ENCODE data around the gene FHOD3.

The FHOD3 gene

GRCh38 chr18:36665952-36666351 lies 368.4 kb downstream of the FHOD3 start:
- Histone ChIP-seq H3K79me1 (ENCODE audit: low read length) (no peaks in the 10 kb centered on the region), H3K4me2 (ENCODE audit: low read length) (no peak overlapping the region), H4K5ac (ENCODE audit: low read length) (no peak overlapping the region), H3K4me3 (ENCODE audit: low read length) (no peak overlapping the region), H3K4ac (ENCODE audit: low read depth, low read length) (no peak overlapping the region), H3K23ac (ENCODE audit: low read length) (no peak overlapping the region), H2BK15ac (replicated peaks; ENCODE audit: low read depth) (no peak overlapping the region), H3K27me3 (ENCODE audit: insufficient read depth, low read length, poor library complexity) (no peaks in the 10 kb centered on the region), H3K27ac (ENCODE audit: low read depth, low read length) (no peak overlapping the region), H2AK5ac (ENCODE audit: low read length) (no peak overlapping the region), H2BK5ac (ENCODE audit: low read length) (no peak overlapping the region), H3K36me3 (ENCODE audit: control insufficient read depth, insufficient read depth, low read length) (no peaks in the 10 kb centered on the region), H3K56ac (ENCODE audit: low read length) (no peak overlapping the region), H3K4me1 (ENCODE audit: control insufficient read depth, low read depth, low read length) (no peaks in the 10 kb centered on the region), H3K9ac (ENCODE audit: low read length) (no peak overlapping the region), H4K8ac (ENCODE audit: low read depth, low read length) (no peak overlapping the region), H3K79me2 (ENCODE audit: control insufficient read depth, insufficient read depth, low read length) (no peaks in the 10 kb centered on the region), H3K18ac (ENCODE audit: low read length) (no peak overlapping the region), H2BK120ac (ENCODE audit: low read depth, low read length) (no peak overlapping the region)
- DNase-seq = no peak
- WGBS (ENCODE audit: extremely low coverage, insufficient coverage, low lambda C conversion rate) = no CpG with 5 or more reads among the region's 1 CpG

GRCh38 chr18:36667811-36668210 lies 370.3 kb downstream of the FHOD3 start:
- H3K4me1 ChIP-seq (ENCODE audit: control insufficient read depth, low read depth, low read length) = no peaks in the 10 kb centered on the region

GRCh38 chr18:36668349-36668748 lies 370.8 kb downstream of the FHOD3 start:
- Histone ChIP-seq H2BK5ac (ENCODE audit: low read length) (no peak overlapping the region), H3K4me2 (ENCODE audit: low read length) (no peak overlapping the region), H3K18ac (ENCODE audit: low read length) (no peak overlapping the region), H3K27ac (ENCODE audit: low read depth, low read length) (no peak overlapping the region), H3K36me3 (ENCODE audit: control insufficient read depth, insufficient read depth, low read length) (no peaks in the 10 kb centered on the region), H2AK5ac (ENCODE audit: low read length) (no peak overlapping the region), H3K79me1 (ENCODE audit: low read length) (no peaks in the 10 kb centered on the region), H3K23ac (ENCODE audit: low read length) (no peak overlapping the region), H4K5ac (ENCODE audit: low read length) (no peak overlapping the region), H3K79me2 (ENCODE audit: control insufficient read depth, insufficient read depth, low read length) (no peaks in the 10 kb centered on the region), H2BK120ac (ENCODE audit: low read depth, low read length) (no peak overlapping the region), H3K27me3 (ENCODE audit: insufficient read depth, low read length, poor library complexity) (no peaks in the 10 kb centered on the region), H3K4ac (ENCODE audit: low read depth, low read length) (no peak overlapping the region), H3K4me3 (ENCODE audit: low read length) (no peak overlapping the region), H2BK15ac (replicated peaks; ENCODE audit: low read depth) (no peak overlapping the region), H3K56ac (ENCODE audit: low read length) (no peak overlapping the region), H4K8ac (ENCODE audit: low read depth, low read length) (no peak overlapping the region), H3K9ac (ENCODE audit: low read length) (no peak overlapping the region), H3K4me1 (ENCODE audit: control insufficient read depth, low read depth, low read length) (no peaks in the 10 kb centered on the region)
- no CpG with 5 or more reads among the region's 1 CpG for WGBS (ENCODE audit: extremely low coverage, insufficient coverage, low lambda C conversion rate)
- DNase-seq = no peak

More at GRCh38 chr18:36667811-36668210, 370.3 kb downstream of the FHOD3 start:
- Histone ChIP-seq H3K23ac (ENCODE audit: low read length) (no peak overlapping the region), H3K9ac (ENCODE audit: low read length) (no peak overlapping the region), H3K27me3 (ENCODE audit: insufficient read depth, low read length, poor library complexity) (no peaks in the 10 kb centered on the region), H2BK5ac (ENCODE audit: low read length) (no peak overlapping the region), H3K18ac (ENCODE audit: low read length) (no peak overlapping the region), H3K27ac (ENCODE audit: low read depth, low read length) (no peak overlapping the region), H3K4ac (ENCODE audit: low read depth, low read length) (no peak overlapping the region), H2AK5ac (ENCODE audit: low read length) (no peak overlapping the region), H3K4me2 (ENCODE audit: low read length) (no peak overlapping the region), H2BK120ac (ENCODE audit: low read depth, low read length) (no peak overlapping the region), H3K79me2 (ENCODE audit: control insufficient read depth, insufficient read depth, low read length) (no peaks in the 10 kb centered on the region), H2BK15ac (replicated peaks; ENCODE audit: low read depth) (no peak overlapping the region), H3K4me3 (ENCODE audit: low read length) (no peak overlapping the region), H4K5ac (ENCODE audit: low read length) (no peak overlapping the region), H3K56ac (ENCODE audit: low read length) (no peak overlapping the region), H3K79me1 (ENCODE audit: low read length) (no peaks in the 10 kb centered on the region), H4K8ac (ENCODE audit: low read depth, low read length) (no peak overlapping the region), H3K36me3 (ENCODE audit: control insufficient read depth, insufficient read depth, low read length) (no peaks in the 10 kb centered on the region)
- no peak for DNase-seq
- no CpG with 5 or more reads among the region's 1 CpG for WGBS (ENCODE audit: extremely low coverage, insufficient coverage, low lambda C conversion rate)

- Histone ChIP-seq H3K56ac (ENCODE audit: low read length) (no peak overlapping the region), H2BK120ac (ENCODE audit: low read depth, low read length) (no peak overlapping the region), H3K27me3 (ENCODE audit: insufficient read depth, low read length, poor library complexity) (no peaks in the 10 kb centered on the region), H3K79me2 (ENCODE audit: control insufficient read depth, insufficient read depth, low read length) (no peaks in the 10 kb centered on the region), H3K36me3 (ENCODE audit: control insufficient read depth, insufficient read depth, low read length) (no peaks in the 10 kb centered on the region), H2BK5ac (ENCODE audit: low read length) (no peak overlapping the region), H3K9ac (ENCODE audit: low read length) (no peak overlapping the region), H3K23ac (ENCODE audit: low read length) (no peak overlapping the region), H3K4me1 (ENCODE audit: control insufficient read depth, low read depth, low read length) (no peaks in the 10 kb centered on the region), H3K79me1 (ENCODE audit: low read length) (no peaks in the 10 kb centered on the region), H3K18ac (ENCODE audit: low read length) (no peak overlapping the region), H3K4ac (ENCODE audit: low read depth, low read length) (no peak overlapping the region), H3K4me2 (ENCODE audit: low read length) (no peak overlapping the region), H4K8ac (ENCODE audit: low read depth, low read length) (no peak overlapping the region), H4K5ac (ENCODE audit: low read length) (no peak overlapping the region), H3K4me3 (ENCODE audit: low read length) (no peak overlapping the region), H3K27ac (ENCODE audit: low read depth, low read length) (no peak overlapping the region), H2AK5ac (ENCODE audit: low read length) (no peak overlapping the region), H2BK15ac (replicated peaks; ENCODE audit: low read depth) (no peak overlapping the region)
- no peak for DNase-seq
- WGBS (ENCODE audit: extremely low coverage, insufficient coverage, low lambda C conversion rate) = no CpG with 5 or more reads among the region's 11 CpGs
Observed at GRCh38 chr18:36672437-36673344, 375.2 kb downstream of the FHOD3 start.

GRCh38 chr18:36673452-36673851 lies 375.9 kb downstream of the FHOD3 start:
- no peak overlapping the region for H3K4ac ChIP-seq (ENCODE audit: low read depth, low read length)
- no peaks in the 10 kb centered on the region for H3K27me3 ChIP-seq (ENCODE audit: insufficient read depth, low read length, poor library complexity)
- no peak overlapping the region for H2BK5ac ChIP-seq (ENCODE audit: low read length)
- no peaks in the 10 kb centered on the region for H3K4me1 ChIP-seq (ENCODE audit: control insufficient read depth, low read depth, low read length)
- H3K4me2 ChIP-seq (ENCODE audit: low read length) = no peak overlapping the region
- no peak overlapping the region for H3K18ac ChIP-seq (ENCODE audit: low read length)
- H3K36me3 ChIP-seq (ENCODE audit: control insufficient read depth, insufficient read depth, low read length) = no peaks in the 10 kb centered on the region
- H3K4me3 ChIP-seq (ENCODE audit: low read length) = no peak overlapping the region
- H3K79me1 ChIP-seq (ENCODE audit: low read length) = no peaks in the 10 kb centered on the region
- no peak overlapping the region for H2BK15ac ChIP-seq (replicated peaks; ENCODE audit: low read depth)
- no peaks in the 10 kb centered on the region for H3K79me2 ChIP-seq (ENCODE audit: control insufficient read depth, insufficient read depth, low read length)
- WGBS (ENCODE audit: extremely low coverage, insufficient coverage, low lambda C conversion rate) = no CpG with 5 or more reads among the region's 3 CpGs
- H4K8ac ChIP-seq (ENCODE audit: low read depth, low read length) = no peak overlapping the region
- no peak for DNase-seq
- H2AK5ac ChIP-seq (ENCODE audit: low read length) = no peak overlapping the region
- no peak overlapping the region for H3K56ac ChIP-seq (ENCODE audit: low read length)
- no peak overlapping the region for H3K9ac ChIP-seq (ENCODE audit: low read length)
- no peak overlapping the region for H2BK120ac ChIP-seq (ENCODE audit: low read depth, low read length)
- no peak overlapping the region for H3K23ac ChIP-seq (ENCODE audit: low read length)
- H4K5ac ChIP-seq (ENCODE audit: low read length) = no peak overlapping the region
- H3K27ac ChIP-seq (ENCODE audit: low read depth, low read length) = no peak overlapping the region

- H2AK5ac ChIP-seq (ENCODE audit: low read length) = no peak overlapping the region
- H3K56ac ChIP-seq (ENCODE audit: low read length) = no peak overlapping the region
- no peak overlapping the region for H4K5ac ChIP-seq (ENCODE audit: low read length)
- DNase-seq = no peak
- no peak overlapping the region for H4K8ac ChIP-seq (ENCODE audit: low read depth, low read length)
- H3K36me3 ChIP-seq (ENCODE audit: control insufficient read depth, insufficient read depth, low read length) = no peaks in the 10 kb centered on the region
- no peak overlapping the region for H3K27ac ChIP-seq (ENCODE audit: low read depth, low read length)
- H3K18ac ChIP-seq (ENCODE audit: low read length) = no peak overlapping the region
- no peak overlapping the region for H2BK5ac ChIP-seq (ENCODE audit: low read length)
- H2BK15ac ChIP-seq (replicated peaks; ENCODE audit: low read depth) = no peak overlapping the region
- WGBS (ENCODE audit: extremely low coverage, insufficient coverage, low lambda C conversion rate) = no CpG with 5 or more reads among the region's 3 CpGs
- no peaks in the 10 kb centered on the region for H3K27me3 ChIP-seq (ENCODE audit: insufficient read depth, low read length, poor library complexity)
- H3K79me2 ChIP-seq (ENCODE audit: control insufficient read depth, insufficient read depth, low read length) = no peaks in the 10 kb centered on the region
- H3K4me1 ChIP-seq (ENCODE audit: control insufficient read depth, low read depth, low read length) = no peaks in the 10 kb centered on the region
- no peaks in the 10 kb centered on the region for H3K79me1 ChIP-seq (ENCODE audit: low read length)
- no peak overlapping the region for H3K23ac ChIP-seq (ENCODE audit: low read length)
- no peak overlapping the region for H3K4me2 ChIP-seq (ENCODE audit: low read length)
- H3K4me3 ChIP-seq (ENCODE audit: low read length) = no peak overlapping the region
- H3K9ac ChIP-seq (ENCODE audit: low read length) = no peak overlapping the region
- H3K4ac ChIP-seq (ENCODE audit: low read depth, low read length) = no peak overlapping the region
- no peak overlapping the region for H2BK120ac ChIP-seq (ENCODE audit: low read depth, low read length)
Observed at GRCh38 chr18:36675076-36675475, 377.6 kb downstream of the FHOD3 start.
